ENCODE measurements around the gene MYLK2.

The MYLK2 gene

GRCh38 chr20:31881945-31882344, 62.8 kb downstream of the MYLK2 start:
- DNase-seq (ENCODE audit: low spot score), result no peak
- no peak for TF ChIP-seq CTCF (IDR thresholded peaks at IDR 0.05; ENCODE audit: extremely low read depth, missing control alignments)

- TF ChIP-seq CTCF (IDR thresholded peaks at IDR 0.05; ENCODE audit: extremely low read depth, missing control alignments), result no peak
- no peak for DNase-seq (ENCODE audit: low spot score)
Observed at GRCh38 chr20:31883829-31884228, 64.7 kb downstream of the MYLK2 start.
